HepG2 (cell line): ENCODE measurements around the gene CELSR2. TPM values are rescaled to one million over a fixed set of nuclear protein-coding genes. Genes with fewer than 3 reads are reported as not detected.
A peak's percentile ranks its signal among the peaks of the same experiment; 100 is the strongest.

Experiments
- BATF2 ChIP-seq: sonication (generic); formaldehyde crosslinking; IDR thresholded peaks from 2 replicates; pipeline ENCODE4 v1.8.0; 2022; ENCODE audit warnings: mild to moderate bottlenecking, missing genetic modification reagents, moderate library complexity
- CBFB ChIP-seq: sonication (generic); formaldehyde crosslinking; IDR thresholded peaks from 2 replicates; pipeline ENCODE4 v1.4.0; 2020; ENCODE audit warnings: missing genetic modification reagents
- CCAR2 ChIP-seq: fragments of 200-400 bp; formaldehyde crosslinking; optimal IDR thresholded peaks from 2 replicates; pipeline ENCODE3; 2018; ENCODE audit warnings: low read depth, mild to moderate bottlenecking, low read length, moderate library complexity
- HNRNPK ChIP-seq: fragments of 200-400 bp; formaldehyde crosslinking; IDR thresholded peaks from 2 replicates; pipeline ENCODE4 v1.6.1; 2018; ENCODE audit warnings: low read length, low read depth, moderate library complexity, mild to moderate bottlenecking; ENCODE audit not compliant: poor library complexity, severe bottlenecking
- NR2F6 ChIP-seq, 2 experiments: IDR thresholded peaks; 2 replicates each; pipeline ENCODE4 v1.6.1; 2016; ENCODE audit warnings: antibody characterized with exemption in 1 of 2, mild to moderate bottlenecking in 1 of 2
- PHF20 ChIP-seq: sonication (generic); formaldehyde crosslinking; IDR thresholded peaks from 2 replicates; pipeline ENCODE4 v1.5.0; 2020; ENCODE audit warnings: mild to moderate bottlenecking, missing genetic modification reagents
- SP140L ChIP-seq: sonication (generic); formaldehyde crosslinking; IDR thresholded peaks from 2 replicates; pipeline ENCODE4 v1.4.0; 2020; ENCODE audit warnings: missing genetic modification reagents, borderline replicate concordance
- TBX2 ChIP-seq: sonication (generic); formaldehyde crosslinking; IDR thresholded peaks from 2 replicates; pipeline ENCODE4 v1.5.0; 2020; ENCODE audit warnings: missing genetic modification reagents, mild to moderate bottlenecking, borderline replicate concordance
- THAP8 ChIP-seq: sonication (generic); formaldehyde crosslinking; IDR thresholded peaks from 2 replicates; pipeline ENCODE4 v1.5.1; 2020; ENCODE audit warnings: missing genetic modification reagents, mild to moderate bottlenecking, borderline replicate concordance
- YEATS4 ChIP-seq: sonication (generic); formaldehyde crosslinking; IDR thresholded peaks from 2 replicates; pipeline ENCODE4 v1.4.0; 2020; ENCODE audit warnings: missing genetic modification reagents, borderline replicate concordance
- ZNF574 ChIP-seq: sonication (generic); formaldehyde crosslinking; IDR thresholded peaks from 2 replicates; pipeline ENCODE4 v1.4.0; 2020; ENCODE audit warnings: missing genetic modification reagents
- ZNF605 ChIP-seq: sonication (generic); formaldehyde crosslinking; IDR thresholded peaks from 2 replicates; pipeline ENCODE4 v1.8.0; 2022; ENCODE audit warnings: mild to moderate bottlenecking, missing genetic modification reagents
- ZNF746 ChIP-seq: sonication (generic); formaldehyde crosslinking; IDR thresholded peaks from 2 replicates; pipeline ENCODE4 v1.8.0; 2022; ENCODE audit warnings: mild to moderate bottlenecking, missing genetic modification reagents
- ZNF777 ChIP-seq: sonication (generic); formaldehyde crosslinking; IDR thresholded peaks from 2 replicates; pipeline ENCODE4 v1.4.0; 2020; ENCODE audit warnings: missing genetic modification reagents
- ZNF788 ChIP-seq: sonication (generic); formaldehyde crosslinking; IDR thresholded peaks from 2 replicates; pipeline ENCODE4 v1.5.0; 2020; ENCODE audit warnings: mild to moderate bottlenecking, missing genetic modification reagents, borderline replicate concordance
- polyA plus RNA-seq, 8 experiments: library from polyadenylated mRNA; depleted of rRNA in 3 of 8; stranded (reverse) in 7 of 8; unstranded in 1 of 8; fragments of >200 nt; fragmentation: Illumina TruSeq in 4 of 8; extraction: Trizol in 4 of 8; gene quantifications; 2 replicates each; pipeline versions ENCODE4 v1.2.1 to v1.2.3, GENCODE V29; 2011 to 2016; ENCODE audit warnings: low read depth in 4 of 8, missing spikeins in 1 of 8, mixed read lengths in 1 of 8; ENCODE audit not compliant: insufficient read depth in 1 of 8
- total RNA-seq, 5 experiments: library from RNA; depleted of rRNA; stranded (reverse); fragments of >200 nt; fragmentation: Illumina TruSeq; extraction: Trizol; gene quantifications; 2 replicates each; pipeline ENCODE4 v1.2.3, GENCODE V29; 2016; ENCODE audit warnings: low read depth in 1 of 5
- TF ChIP-seq, protein P1 (sequence below): sonication (generic); formaldehyde crosslinking; IDR thresholded peaks from 2 replicates; pipeline ENCODE4 v1.8.0; 2022; ENCODE audit warnings: missing genetic modification reagents, mild to moderate bottlenecking, inconsistent platforms, borderline replicate concordance
- TF ChIP-seq, protein P2 (sequence below): sonication (generic); formaldehyde crosslinking; IDR thresholded peaks from 2 replicates; pipeline ENCODE4 v1.4.0; 2020; ENCODE audit warnings: low read depth, missing genetic modification reagents

Gene CELSR2
- total and polyA plus RNA-seq, 2 of the 13 experiments (the other 11 are each of a cell fraction or from before 2014, with no cell fraction given) = 4.0 to 6.6 TPM

DNA sequence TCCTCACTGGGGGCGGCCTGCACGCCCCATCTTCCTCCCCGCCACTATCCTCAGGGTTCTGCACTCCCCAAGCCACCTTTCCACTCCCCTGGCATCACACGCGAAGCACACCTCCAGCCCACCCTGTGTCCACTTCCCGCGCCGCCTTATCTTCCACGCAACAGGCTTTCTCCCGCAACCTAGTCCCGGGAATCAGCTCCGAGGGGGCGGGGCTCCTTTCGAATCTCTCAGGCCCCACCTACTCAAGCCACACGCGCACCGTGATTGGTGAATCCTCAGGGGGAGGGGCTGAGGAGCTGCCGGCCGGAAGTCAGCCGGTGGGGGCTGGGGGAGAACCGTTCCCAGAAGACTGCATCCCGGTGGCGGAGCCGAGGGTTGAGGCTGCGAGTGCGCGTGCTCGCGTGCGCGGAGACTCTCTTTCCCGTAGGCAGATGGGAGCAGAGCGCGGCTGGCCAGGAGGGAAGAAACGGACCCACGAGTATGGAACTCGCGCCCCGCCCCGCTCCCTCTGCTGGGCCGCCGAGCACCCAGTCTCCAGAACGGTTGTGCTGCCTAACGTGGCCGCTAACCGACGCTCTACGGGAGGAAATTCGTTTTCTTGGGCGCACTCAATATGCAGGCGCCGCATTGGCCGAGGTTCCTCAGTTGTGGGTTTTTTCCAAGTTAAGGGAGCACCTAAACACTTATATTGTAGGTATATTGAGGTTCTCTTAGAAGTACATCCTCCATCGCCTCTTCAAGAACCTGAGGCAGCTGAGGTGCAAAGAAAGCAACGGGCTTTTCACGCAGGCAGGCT lies 33.8 kb downstream of the CELSR2 start, which contains the start of gene PSRC1 (continued):
- TF ChIP-seq ZNF574 (peak; percentile 91), ZNF746 (0 out of 2 replicates have a peak, but pooled peaks have one; percentile 21), CBFB (CRISPR knock-in tag) (peak; percentile 58; the same call in 1 of the 2 replicates), THAP8 (CRISPR knock-in tag) (no peak; the same call in 1 of the 2 replicates), ZNF777 (CRISPR knock-in tag) (0 out of 2 replicates have a peak, but pooled peaks have one; percentile 43), SP140L (CRISPR knock-in tag) (no peak), BATF2 (CRISPR knock-in tag) (peak; percentile 81), HNRNPK (no peak), YEATS4 (CRISPR knock-in tag) (peak; percentile 82; the same call in 1 of the 2 replicates), ZNF788 (CRISPR knock-in tag) (peak; percentile 86; the same call in 1 of the 2 replicates), PHF20 (CRISPR knock-in tag) (peak; percentile 69), NR2F6 (IDR thresholded peaks at IDR 0.05) (no peak), NR2F6 (CRISPR knock-in tag; IDR thresholded peaks at IDR 0.05) (0 out of 2 replicates have a peak, but pooled peaks have one; percentile 26), CCAR2 (no peak), ZNF605 (CRISPR knock-in tag) (0 out of 2 replicates have a peak, but pooled peaks have one; percentile 42), TBX2 (CRISPR knock-in tag) (peak; percentile 73; the same call in 1 of the 2 replicates)
- TF ChIP-seq, protein P1, sequence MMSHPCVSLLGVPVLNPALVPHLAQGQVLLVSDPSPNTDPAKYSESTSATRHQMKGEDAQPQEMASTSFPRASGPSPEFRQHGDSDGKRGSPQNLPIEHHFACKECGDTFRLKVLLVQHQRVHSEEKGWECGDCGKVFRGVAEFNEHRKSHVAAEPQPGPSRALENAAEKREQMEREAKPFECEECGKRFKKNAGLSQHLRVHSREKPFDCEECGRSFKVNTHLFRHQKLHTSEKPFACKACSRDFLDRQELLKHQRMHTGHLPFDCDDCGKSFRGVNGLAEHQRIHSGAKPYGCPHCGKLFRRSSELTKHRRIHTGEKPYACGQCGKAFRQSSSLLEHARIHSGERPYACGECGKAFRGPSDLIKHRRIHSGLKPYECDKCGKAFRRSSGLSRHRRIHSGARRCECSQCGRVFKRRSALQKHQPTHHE = no peak
- TF ChIP-seq, protein P2, sequence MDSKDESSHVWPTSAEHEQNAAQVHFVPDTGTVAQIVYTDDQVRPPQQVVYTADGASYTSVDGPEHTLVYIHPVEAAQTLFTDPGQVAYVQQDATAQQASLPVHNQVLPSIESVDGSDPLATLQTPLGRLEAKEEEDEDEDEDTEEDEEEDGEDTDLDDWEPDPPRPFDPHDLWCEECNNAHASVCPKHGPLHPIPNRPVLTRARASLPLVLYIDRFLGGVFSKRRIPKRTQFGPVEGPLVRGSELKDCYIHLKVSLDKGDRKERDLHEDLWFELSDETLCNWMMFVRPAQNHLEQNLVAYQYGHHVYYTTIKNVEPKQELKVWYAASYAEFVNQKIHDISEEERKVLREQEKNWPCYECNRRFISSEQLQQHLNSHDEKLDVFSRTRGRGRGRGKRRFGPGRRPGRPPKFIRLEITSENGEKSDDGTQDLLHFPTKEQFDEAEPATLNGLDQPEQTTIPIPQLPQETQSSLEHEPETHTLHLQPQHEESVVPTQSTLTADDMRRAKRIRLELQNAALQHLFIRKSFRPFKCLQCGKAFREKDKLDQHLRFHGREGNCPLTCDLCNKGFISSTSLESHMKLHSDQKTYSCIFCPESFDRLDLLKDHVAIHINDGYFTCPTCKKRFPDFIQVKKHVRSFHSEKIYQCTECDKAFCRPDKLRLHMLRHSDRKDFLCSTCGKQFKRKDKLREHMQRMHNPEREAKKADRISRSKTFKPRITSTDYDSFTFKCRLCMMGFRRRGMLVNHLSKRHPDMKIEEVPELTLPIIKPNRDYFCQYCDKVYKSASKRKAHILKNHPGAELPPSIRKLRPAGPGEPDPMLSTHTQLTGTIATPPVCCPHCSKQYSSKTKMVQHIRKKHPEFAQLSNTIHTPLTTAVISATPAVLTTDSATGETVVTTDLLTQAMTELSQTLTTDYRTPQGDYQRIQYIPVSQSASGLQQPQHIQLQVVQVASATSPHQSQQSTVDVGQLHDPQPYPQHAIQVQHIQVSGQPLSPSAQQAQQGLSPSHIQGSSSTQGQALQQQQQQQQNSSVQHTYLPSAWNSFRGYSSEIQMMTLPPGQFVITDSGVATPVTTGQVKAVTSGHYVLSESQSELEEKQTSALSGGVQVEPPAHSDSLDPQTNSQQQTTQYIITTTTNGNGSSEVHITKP (CRISPR knock-in tag) = peak; percentile 65; the same call in 1 of the 2 replicates
